Ovary (tissue), 9 donors: ENCODE measurements around the gene LRMDA. TPM values are rescaled to one million over a fixed set of nuclear protein-coding genes. Genes with fewer than 3 reads are reported as not detected.

ENCODE experiments used
- DNase-seq, 5 donors: peaks; one replicate each; pipeline ENCODE4 v3.0.0-alpha.2; 2019 to 2020
- H3K27ac ChIP-seq, 2 donors: fragments of 200-600 bp; one replicate each; pipeline versions ENCODE4 v1.5.1 to v1.8.0; 2019 to 2022
- H3K27me3 ChIP-seq: fragments of 200-600 bp; one replicate; pipeline ENCODE4 v1.8.0; 2022
- H3K36me3 ChIP-seq: fragments of 200-600 bp; sonication (generic); one replicate; pipeline ENCODE4 v1.5.1; 2019
- H3K4me1 ChIP-seq: one replicate; pipeline ENCODE4 v1.8.1; 2013; ENCODE audit warnings: mild to moderate bottlenecking, moderate library complexity; ENCODE audit not compliant: insufficient read depth
- H3K4me3 ChIP-seq: fragments of 200-600 bp; sonication (generic); one replicate; pipeline ENCODE4 v1.5.1; 2017
- H3K9me3 ChIP-seq, 2 donors: fragments of 200-600 bp in 1 of 2; sonication (generic) in 1 of 2; one replicate each; pipeline versions ENCODE4 v1.5.1 to v1.8.1; 2013 to 2019; ENCODE audit warnings: mild to moderate bottlenecking in 1 of 2, moderate library complexity in 1 of 2
- EP300 ChIP-seq: sonication (generic); formaldehyde crosslinking; IDR thresholded peaks from one replicate; pipeline ENCODE4 v1.6.1; 2017; ENCODE audit warnings: antibody characterized with exemption
- POLR2A ChIP-seq: fragments of 450-650 bp; IDR thresholded peaks from one replicate; pipeline ENCODE4 v1.6.1; 2017; ENCODE audit warnings: antibody characterized with exemption, mild to moderate bottlenecking, moderate library complexity
- WGBS, 3 donors: extraction: QIAGEN DNeasy Blood & Tissue Kit in 1 of 3; methylation state at CpG; one replicate each; pipeline versions ENCODE4 v1.1.5 to v1.1.7; 2013 to 2017; 5-methylcytosine and 5-hydroxymethylcytosine counted together
- intact Hi-C, 4 donors: fragments of 100-400 bp; cut with DNase I; formaldehyde crosslinking; loops; one replicate each; pipeline versions ENCODE4 v1.11.0 to v1.15.1; 2022 to 2023
- polyA plus RNA-seq, 2 donors: library from polyadenylated mRNA; stranded (reverse); fragments of 200-250 nt in 1 of 2; fragments of 350-450 nt in 1 of 2; fragmentation: Illumina TruSeq in 1 of 2; extraction: RNeasy Lipid Tissue Mini Kit (QIAGEN cat#74804) in 1 of 2; gene quantifications; one replicate each; pipeline ENCODE4 v1.2.3, GENCODE V29; 2013 to 2014
- total RNA-seq, 7 donors: library from RNA; depleted of rRNA in 2 of 7; stranded (reverse); fragments of >200 nt in 2 of 7; fragmentation: NEBNext Ultra II Directional in 3 of 7; extraction: Animal tissue kit (Norgen Biotek cat#: 25700) in 3 of 7; gene quantifications; one replicate each; pipeline versions ENCODE4 v1.1.0 to v1.2.4, GENCODE V29; 2016 to 2023
- TF ChIP-seq, protein P1 (sequence below), 3 donors: fragments of 450-650 bp in 2 of 3; fragments of 200-600 bp in 1 of 3; IDR thresholded peaks; one replicate each; pipeline versions ENCODE4 v1.5.1 to v1.8.0; 2016 to 2022; ENCODE audit warnings: antibody characterized with exemption in 3 of 3, mild to moderate bottlenecking in 1 of 3
- donor health status: DM: no; HTN: no; CAD: no; lungs with moderate emphysema.
- donor health status: DM: no; HTN: no; CAD: no.
- donor health status: Bipolar disorder and iron deficiency.
- donor health status: DM: yes; HTN: yes; CAD: no.
- donor health status: DM: no; HTN: no; CAD: no.
- donor health status: DM: yes; HTN: yes; CAD: no.

LRMDA gene
- total and polyA plus RNA-seq, 9 donors = 14.8 to 30.7 (median 22.9) TPM

DNA sequence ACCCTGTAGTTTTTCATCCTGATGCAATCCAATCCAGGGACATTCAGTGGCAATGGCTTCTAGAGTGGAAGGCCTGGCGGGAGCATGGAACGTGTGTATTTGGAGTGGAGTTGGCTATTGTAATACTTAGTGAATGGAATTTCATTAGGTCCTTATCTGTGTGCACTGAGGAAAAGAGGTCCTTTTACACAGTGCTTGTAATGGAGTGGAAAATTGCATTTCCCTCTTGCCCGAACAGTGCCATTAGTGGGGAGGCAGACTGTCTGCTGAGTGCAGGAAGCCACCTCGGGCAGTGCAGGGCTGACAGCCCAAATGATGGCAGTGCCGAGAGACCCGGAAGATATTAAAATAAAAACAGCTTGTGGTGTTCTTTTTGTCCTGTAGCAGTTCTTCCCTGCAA lies 786.6 kb downstream of the LRMDA start:
- 94 to 95% (median 95%) methylated on average over 6 of the region's 6 CpGs for WGBS, 3 donors
- Histone ChIP-seq H3K4me1 (no peaks in the 10 kb centered on the region), H3K27ac (no peak overlapping the region), H3K36me3 (no peaks in the 10 kb centered on the region), H3K27me3 (no peaks in the 10 kb centered on the region), H3K9me3 (no peaks in the 10 kb centered on the region), H3K4me3 (no peak overlapping the region)
- no peak for TF ChIP-seq POLR2A
- TF ChIP-seq, protein P1, sequence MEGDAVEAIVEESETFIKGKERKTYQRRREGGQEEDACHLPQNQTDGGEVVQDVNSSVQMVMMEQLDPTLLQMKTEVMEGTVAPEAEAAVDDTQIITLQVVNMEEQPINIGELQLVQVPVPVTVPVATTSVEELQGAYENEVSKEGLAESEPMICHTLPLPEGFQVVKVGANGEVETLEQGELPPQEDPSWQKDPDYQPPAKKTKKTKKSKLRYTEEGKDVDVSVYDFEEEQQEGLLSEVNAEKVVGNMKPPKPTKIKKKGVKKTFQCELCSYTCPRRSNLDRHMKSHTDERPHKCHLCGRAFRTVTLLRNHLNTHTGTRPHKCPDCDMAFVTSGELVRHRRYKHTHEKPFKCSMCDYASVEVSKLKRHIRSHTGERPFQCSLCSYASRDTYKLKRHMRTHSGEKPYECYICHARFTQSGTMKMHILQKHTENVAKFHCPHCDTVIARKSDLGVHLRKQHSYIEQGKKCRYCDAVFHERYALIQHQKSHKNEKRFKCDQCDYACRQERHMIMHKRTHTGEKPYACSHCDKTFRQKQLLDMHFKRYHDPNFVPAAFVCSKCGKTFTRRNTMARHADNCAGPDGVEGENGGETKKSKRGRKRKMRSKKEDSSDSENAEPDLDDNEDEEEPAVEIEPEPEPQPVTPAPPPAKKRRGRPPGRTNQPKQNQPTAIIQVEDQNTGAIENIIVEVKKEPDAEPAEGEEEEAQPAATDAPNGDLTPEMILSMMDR (IDR thresholded peaks at IDR 0.05) = no peak
- TF ChIP-seq EP300 = no peak
- DNase-seq = no peak
- intact Hi-C loops = no loop called here

GRCh38 chr10:76229341-76229740 lies 797.9 kb downstream of the LRMDA start:
- no peaks in the 10 kb centered on the region for H3K9me3 ChIP-seq
- intact Hi-C loops = no loop called here
- no peaks in the 10 kb centered on the region for H3K27me3 ChIP-seq
- TF ChIP-seq POLR2A = no peak
- TF ChIP-seq, protein P1 (IDR thresholded peaks at IDR 0.05) = no peak
- TF ChIP-seq EP300 = no peak
- no peaks in the 10 kb centered on the region for H3K36me3 ChIP-seq
- no peak overlapping the region for H3K27ac ChIP-seq
- no peak overlapping the region for H3K4me3 ChIP-seq
- WGBS, 3 donors = 82 to 87% (median 84%) methylated on average over 5 of the region's 5 CpGs
- DNase-seq = no peak
- H3K4me1 ChIP-seq = peaks cover 3% of the 10 kb centered on the region

- TF ChIP-seq POLR2A (no peak), EP300 (no peak)
- TF ChIP-seq, protein P1 (IDR thresholded peaks at IDR 0.05) = no peak
- DNase-seq = no peak
- Histone ChIP-seq H3K4me3 (no peak overlapping the region), H3K36me3 (no peaks in the 10 kb centered on the region), H3K4me1 (peaks cover 3% of the 10 kb centered on the region), H3K9me3 (no peaks in the 10 kb centered on the region), H3K27me3 (no peaks in the 10 kb centered on the region), H3K27ac (no peak overlapping the region)
- 24 to 48% (median 39%) methylated on average over 1 of the region's 1 CpG for WGBS, 3 donors
- intact Hi-C loops = no loop called here
Measured at GRCh38 chr10:76230921-76231285, 799.5 kb downstream of the LRMDA start.

DNA sequence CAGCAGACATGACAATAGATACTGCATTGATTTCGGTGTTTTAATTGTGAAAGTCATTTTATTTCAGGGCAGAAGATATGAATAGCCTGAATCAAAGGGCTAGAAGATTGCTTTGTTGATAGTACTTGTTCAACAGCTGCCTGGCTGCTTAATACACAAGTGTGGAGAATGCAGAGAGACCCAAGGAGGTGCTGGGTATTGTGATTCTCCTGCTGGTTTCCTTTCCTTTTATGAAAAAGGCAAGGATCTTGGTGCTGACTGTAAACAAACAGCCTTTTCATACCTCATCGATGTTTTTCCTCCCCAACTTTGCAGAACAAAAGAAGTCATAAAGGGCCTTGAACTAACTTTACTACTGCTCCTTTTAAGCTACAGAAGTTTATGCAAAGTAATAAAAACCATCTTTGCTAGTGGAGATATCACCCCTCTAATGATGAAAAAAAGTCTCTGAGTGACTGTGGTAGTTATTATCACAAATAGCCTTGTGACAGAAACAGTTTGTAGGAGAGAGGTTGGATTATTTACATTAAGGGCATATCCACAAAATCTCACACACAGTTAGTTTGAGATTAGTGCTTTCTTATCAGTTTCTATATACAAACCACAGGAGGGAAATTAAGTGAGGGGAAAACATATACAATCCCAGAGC lies 800.0 kb downstream of the LRMDA start:
- H3K4me1 ChIP-seq = peaks cover 5% of the 10 kb centered on the region
- DNase-seq = no peak
- TF ChIP-seq POLR2A (no peak), EP300 (no peak)
- TF ChIP-seq, protein P1 (IDR thresholded peaks at IDR 0.05) = no peak
- WGBS, 3 donors = 32 to 43% (median 38%) methylated on average over 2 of the region's 2 CpGs
- no peak overlapping the region for H3K27ac ChIP-seq
- no peaks in the 10 kb centered on the region for H3K9me3 ChIP-seq
- H3K27me3 ChIP-seq = no peaks in the 10 kb centered on the region
- H3K36me3 ChIP-seq = no peaks in the 10 kb centered on the region
- no peak overlapping the region for H3K4me3 ChIP-seq
- intact Hi-C loops = no loop called here
